ENCODE measurements around the gene MAPK11.

Gene MAPK11

DNA sequence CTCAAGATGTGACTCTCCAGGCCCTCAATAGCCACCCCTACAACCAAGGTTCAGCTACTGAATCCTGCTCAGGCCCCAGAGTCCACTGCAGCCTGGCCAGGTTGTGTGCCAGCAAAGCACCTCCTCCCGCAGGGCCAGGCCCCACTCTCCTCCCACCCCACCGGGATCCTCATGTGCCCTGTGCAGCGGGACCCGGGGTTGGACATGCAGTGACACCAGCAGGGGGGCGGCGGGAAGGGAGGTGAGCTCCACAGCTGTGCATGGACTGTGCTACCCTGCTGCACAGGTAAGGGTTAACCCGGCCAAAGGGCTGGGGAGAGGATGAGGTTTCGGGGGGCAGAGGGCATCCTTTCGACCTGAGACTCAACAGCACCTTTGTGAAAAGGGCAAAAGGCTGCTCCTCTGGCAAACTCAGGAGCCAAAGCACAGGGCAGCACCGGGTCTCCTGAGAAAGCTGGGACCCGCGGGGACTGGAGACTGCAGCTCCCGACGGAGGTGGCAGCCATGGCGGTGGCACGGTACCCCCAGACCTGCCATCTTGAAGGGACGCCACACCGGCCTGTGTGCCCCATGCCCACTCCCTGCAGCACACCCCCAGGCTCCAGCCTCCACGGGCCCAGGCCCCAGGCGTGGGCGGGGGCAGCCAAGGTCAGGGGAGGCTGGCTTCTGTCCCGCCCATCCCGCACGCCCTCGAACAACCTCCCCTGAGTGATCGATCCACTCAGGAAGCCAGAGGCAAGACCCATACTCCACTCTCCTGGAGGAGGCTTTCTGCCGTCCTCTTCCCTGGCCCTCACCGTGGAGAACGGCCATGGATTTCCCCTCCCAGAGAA, 26.7 kb upstream of the MAPK11 start:
- no peak for DNase-seq
- TF ChIP-seq POLR2A (IDR thresholded peaks at IDR 0.05; ENCODE audit: low read length) (no peak), GATA1 (IDR thresholded peaks at IDR 0.05; ENCODE audit: low read depth, low read length) (no peak)

DNA sequence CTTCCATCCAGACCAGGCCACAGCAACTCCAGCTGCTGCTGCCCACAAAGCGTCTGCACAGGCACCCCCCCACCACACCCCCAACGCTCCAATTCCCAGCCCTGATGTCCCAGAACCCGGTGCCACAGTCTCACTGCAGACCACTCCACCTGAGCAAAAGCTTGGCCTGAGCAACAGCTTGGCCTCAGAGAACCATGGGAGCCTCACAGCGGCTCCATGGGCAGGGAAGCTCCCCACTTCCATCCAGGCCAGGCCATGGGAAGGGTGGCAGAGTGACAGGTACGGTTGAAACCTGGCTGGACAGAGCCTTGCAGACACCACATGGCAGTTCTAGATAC, 24.1 kb upstream of the MAPK11 start:
- no peak for TF ChIP-seq GATA1 (IDR thresholded peaks at IDR 0.05; ENCODE audit: low read depth, low read length)
- TF ChIP-seq POLR2A (IDR thresholded peaks at IDR 0.05; ENCODE audit: low read length) = no peak
- DNase-seq = no peak

DNA sequence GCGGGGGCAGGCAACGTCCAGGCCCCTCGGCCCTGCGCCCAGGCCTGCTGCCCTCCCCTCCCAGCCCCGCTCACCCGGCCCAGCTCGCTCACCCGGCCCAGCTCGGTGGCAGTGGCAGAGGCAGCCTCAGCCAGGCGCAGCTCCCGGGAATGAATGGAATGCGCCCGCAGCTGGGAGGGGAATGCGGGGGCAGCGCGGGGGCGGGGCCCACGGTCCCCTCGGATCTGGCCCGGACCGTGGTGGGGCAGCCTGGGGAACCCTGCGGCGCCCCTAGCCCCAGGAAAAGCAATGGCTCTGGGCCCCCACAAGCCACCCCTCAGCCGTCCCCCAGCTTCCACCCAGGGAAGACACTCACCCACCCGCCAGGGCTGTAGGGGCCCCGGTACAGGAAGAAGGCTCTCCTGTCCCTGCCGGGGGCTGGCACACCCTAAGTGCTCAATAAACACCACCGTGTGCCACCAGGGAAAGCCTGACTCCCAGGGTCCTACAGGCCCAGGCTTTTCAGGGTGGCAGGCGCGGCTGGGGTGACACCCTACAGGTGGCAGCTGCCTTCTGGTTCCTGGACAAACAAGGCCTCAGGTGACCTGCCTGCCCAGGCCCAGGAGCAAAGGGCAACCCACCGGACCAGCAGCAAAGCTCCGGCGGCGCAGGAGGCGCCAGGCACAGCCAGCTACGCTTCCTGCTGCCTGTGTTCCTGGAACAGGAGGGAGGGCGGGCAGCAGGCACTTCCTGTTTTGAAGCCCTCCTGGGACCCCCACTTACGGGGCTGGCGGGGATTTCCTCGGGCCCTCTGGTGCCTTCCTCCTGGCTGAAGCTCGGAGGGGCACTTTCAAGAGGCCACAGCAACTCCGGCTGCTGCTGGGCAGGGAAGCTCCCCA, 23.5 kb upstream of the MAPK11 start:
- DNase-seq = no peak
- TF ChIP-seq POLR2A (IDR thresholded peaks at IDR 0.05; ENCODE audit: low read length) (no peak), GATA1 (IDR thresholded peaks at IDR 0.05; ENCODE audit: low read depth, low read length) (no peak)

DNA sequence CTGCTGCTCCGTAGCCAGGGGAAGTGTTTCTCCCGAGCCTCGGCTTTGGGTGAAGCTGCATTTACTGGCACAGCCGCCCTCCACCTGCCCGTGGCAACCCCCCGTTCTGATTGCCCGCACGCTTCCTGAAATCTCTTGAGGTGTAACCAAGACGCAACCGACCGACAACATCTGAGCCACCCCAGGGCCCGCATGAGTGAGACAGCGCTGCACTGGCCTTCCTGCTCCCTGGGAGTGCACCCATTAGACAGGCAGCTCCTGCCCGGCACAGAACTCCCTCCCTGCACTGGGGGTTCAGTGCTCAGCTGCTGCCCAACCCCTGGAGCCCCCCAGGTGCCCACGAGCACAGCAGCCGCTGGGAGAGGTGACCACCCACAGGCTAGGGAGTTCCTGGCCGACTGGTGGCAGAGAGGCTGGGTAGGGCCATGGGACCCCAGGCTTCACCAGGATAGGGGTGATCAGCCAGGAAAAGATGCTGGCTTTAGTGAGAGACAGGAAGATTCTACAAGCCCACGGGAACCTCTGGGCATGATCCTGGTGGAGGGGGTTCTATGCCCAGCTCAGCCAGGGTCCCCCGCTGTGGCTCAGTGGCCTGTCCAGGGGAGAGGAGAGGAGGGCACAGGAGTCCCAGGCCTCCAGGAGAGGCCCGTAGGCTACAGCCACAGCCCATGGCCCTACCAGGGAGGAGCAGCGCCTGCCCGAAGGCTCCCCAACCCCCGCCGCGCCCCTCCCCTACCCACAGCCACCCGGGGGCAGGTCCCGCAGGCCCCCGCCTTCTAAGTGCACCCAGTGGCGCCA, 22.7 kb upstream of the MAPK11 start:
- TF ChIP-seq POLR2A (IDR thresholded peaks at IDR 0.05; ENCODE audit: low read length) (no peak), GATA1 (IDR thresholded peaks at IDR 0.05; ENCODE audit: low read depth, low read length) (no peak)
- DNase-seq = no peak

DNA sequence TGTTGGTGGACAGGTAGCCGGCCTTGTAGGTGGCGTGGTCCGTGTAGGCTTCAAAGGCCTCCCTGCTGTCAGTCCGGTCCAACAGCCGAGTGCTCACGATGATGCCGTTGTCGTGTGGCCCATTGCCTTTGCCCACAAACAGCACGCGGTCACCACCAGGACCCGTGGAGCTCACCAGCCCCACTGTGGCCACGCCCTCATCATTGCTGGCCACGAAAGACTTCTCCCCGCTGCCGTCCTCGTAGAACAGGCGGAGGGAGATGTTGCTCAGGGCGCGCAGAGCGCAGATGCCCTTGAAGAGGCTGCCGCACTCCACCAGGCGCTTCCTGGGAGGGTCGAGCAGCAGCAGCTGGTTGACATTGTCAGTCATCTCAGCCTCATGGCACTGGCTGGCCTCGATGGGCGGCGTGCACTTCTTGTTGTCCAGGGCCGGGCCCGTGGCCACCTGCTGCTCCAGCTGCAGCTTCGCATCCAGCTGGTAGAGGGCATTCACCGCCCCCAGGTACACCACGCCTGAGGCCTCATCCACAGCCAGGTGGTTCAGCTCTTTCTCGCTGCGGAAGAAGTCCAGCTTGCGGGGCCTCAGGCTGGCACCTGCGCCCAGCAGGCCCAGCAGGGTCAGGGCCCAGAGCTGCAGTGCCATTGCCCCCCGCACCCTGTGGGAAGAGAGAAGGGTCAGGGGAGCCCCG, 19.9 kb upstream of the MAPK11 start:
- TF ChIP-seq GATA1 (IDR thresholded peaks at IDR 0.05; ENCODE audit: low read depth, low read length) (no peak), POLR2A (IDR thresholded peaks at IDR 0.05; ENCODE audit: low read length) (no peak)
- no peak for DNase-seq

DNA sequence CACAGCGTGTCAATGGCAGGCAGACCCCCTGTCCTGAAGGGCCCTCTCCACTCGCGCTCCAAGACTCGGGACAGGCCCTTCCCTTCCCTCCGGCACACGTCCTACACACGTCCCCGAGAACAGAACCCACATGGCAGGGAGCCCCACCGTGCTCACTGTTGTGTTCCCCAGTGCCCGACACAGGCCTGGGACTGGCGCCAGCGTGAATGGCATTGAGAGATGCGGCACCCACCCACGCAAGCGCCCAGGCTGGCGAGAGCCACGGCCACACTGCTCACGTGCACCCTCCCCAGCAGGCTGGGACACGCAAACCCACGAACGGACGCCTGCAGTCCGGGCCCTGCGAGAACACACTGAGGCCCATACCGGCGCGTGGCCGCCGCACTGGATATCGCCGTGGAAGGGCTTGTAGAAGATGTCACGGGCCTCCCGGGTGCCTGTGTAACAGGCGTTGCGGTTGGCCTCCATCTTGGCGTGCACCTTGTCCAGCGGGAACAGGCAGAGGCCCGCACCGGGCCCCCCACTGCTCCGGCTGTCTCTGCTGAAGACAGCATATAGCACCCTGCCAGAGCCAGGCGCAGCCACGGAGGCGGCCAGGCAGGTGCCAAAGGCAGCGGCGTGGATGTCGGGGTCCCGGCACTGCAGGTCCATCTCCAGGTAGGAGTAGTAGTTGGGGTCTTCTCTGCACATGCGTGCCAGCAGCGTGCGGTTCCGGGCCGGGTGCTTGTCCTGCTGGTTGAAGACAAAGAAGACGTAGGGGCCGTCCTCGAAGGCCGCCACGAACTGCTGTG, 19.2 kb upstream of the MAPK11 start:
- TF ChIP-seq GATA1 (IDR thresholded peaks at IDR 0.05; ENCODE audit: low read depth, low read length) (no peak), POLR2A (IDR thresholded peaks at IDR 0.05; ENCODE audit: low read length) (no peak)

DNA sequence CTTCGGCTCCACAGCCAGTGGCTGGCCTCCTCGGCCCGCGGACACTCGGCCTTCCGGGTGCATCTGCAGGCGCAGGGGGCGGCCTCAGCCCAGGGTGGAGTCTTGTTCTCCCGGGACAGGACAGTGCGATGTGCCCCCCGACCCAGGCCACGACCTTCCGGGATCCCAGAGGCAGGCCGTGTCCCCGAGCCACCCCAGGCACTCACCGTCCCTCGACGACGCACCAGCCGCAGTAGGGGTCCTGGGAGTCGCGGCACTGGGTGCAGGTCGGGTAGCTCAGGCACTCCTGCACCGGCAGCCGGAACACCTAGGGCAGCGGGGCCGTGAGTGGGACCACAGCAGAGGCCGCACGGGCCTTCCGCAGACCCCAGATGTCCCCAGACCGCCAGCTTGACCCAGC, 17.6 kb upstream of the MAPK11 start:
- no peak for DNase-seq
- TF ChIP-seq GATA1 (IDR thresholded peaks at IDR 0.05; ENCODE audit: low read depth, low read length) = no peak
- TF ChIP-seq POLR2A (IDR thresholded peaks at IDR 0.05; ENCODE audit: low read length) = no peak

More for the DNA sequence above, 19.2 kb upstream of the MAPK11 start:
- no peak for DNase-seq

DNA sequence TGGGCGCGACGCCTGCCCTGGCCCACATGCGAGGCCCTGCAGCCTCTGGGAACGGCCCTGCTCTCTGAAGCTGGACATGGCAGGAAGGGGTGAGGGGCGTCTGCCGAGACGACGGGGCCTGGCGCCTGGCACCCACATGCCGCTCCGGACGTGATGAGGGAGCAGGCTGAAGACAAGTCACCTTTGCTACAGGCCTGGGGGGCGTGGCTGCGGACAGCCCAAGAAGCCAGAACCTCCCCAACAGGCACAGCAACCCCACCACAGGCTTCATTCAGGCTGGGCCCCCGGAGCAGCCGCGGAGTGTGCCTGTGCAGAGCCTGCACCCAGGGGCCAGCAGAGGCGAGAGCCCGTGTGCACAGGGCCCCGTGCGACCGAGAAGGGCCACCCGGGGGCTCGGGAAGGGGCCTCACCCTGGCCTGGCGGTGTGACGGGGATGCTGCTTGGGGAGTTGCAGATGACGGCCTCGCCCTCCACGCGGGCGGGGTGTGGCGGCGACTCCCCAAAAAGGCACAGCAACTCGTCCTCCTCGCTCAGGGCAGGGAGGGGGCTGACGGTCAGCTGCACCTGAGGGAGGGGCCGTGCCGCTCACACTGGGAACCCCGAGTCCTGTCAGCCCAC, 16.6 kb upstream of the MAPK11 start:
- TF ChIP-seq GATA1 (IDR thresholded peaks at IDR 0.05; ENCODE audit: low read depth, low read length) (no peak), POLR2A (IDR thresholded peaks at IDR 0.05; ENCODE audit: low read length) (no peak)

DNA sequence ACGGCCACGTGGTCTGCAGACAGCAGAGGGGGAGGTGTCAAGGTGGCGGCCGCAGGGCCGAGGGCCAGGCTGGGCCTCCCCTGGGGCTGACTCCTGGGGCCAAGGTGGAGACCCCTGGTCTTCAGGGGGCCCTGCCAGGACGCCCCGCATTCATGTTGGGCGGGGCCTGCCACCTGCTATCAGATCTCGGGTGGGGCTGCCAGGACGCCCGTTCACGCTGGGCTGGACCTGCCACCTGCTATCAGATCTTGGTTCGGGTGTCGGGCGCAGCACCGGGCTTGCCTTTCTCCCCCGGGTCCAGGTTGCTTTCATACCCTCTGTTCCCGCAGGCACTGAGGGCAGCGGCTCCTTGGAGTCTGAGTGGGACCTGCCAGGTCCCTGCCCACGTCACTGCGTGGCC, 16.1 kb upstream of the MAPK11 start:
- TF ChIP-seq POLR2A (IDR thresholded peaks at IDR 0.05; ENCODE audit: low read length) (no peak), GATA1 (IDR thresholded peaks at IDR 0.05; ENCODE audit: low read depth, low read length) (no peak)
- DNase-seq = no peak

More for the DNA sequence above, 16.6 kb upstream of the MAPK11 start:
- DNase-seq = no peak

DNA sequence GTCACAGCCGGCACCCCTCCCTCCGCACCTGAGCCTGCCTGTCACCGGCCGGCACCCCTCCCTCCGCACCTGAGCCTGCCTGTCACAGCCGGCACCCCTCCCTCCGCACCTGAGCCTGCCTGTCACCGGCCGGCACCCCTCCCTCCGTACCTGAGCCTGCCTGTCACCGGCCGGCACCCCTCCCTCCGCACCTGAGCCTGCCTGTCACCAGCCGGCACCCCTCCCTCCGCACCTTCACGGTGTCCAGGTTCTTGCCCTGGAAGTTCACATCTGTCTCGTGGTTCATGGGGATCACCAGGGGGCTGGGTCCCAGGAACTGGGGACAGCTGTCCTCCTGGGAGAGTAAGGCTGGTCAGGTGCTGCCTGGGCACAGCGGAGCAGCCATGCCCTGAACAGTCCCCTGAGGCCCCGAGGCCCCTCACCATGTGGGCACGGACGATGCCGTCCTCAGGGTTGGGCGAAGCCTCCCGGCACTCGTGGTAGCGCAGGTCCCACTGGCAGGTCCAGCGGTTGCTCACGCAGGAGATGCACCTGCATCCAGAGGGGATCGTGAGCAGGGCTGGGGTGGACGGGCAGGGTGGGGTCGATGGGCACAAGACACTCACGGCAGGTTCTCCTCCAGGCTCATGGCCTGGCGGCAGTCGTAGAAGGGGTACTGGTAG, 15.5 kb upstream of the MAPK11 start:
- no peak for DNase-seq
- TF ChIP-seq POLR2A (IDR thresholded peaks at IDR 0.05; ENCODE audit: low read length) (no peak), GATA1 (IDR thresholded peaks at IDR 0.05; ENCODE audit: low read depth, low read length) (no peak)

DNA sequence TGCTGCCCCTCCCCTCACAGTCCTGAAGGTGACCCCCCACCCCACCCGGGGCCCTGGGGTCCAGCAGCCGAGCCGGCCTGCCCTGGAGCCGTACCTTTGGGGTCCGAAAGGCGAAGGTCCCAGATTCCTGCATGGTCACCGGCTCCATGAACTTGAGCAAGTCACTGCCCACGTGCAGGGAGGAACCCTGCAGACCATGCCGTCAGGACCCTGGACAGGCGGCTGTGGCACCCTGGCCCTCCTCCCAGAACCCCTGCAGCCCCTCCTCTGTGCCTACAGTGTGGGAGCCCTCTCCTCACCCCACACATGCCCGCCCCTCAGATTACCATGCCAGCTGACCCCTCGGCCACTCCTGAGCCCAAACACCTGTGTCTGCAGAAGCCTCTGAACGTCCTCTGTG, 14.3 kb upstream of the MAPK11 start:
- no peak for DNase-seq
- TF ChIP-seq POLR2A (IDR thresholded peaks at IDR 0.05; ENCODE audit: low read length) (no peak), GATA1 (IDR thresholded peaks at IDR 0.05; ENCODE audit: low read depth, low read length) (no peak)

DNA sequence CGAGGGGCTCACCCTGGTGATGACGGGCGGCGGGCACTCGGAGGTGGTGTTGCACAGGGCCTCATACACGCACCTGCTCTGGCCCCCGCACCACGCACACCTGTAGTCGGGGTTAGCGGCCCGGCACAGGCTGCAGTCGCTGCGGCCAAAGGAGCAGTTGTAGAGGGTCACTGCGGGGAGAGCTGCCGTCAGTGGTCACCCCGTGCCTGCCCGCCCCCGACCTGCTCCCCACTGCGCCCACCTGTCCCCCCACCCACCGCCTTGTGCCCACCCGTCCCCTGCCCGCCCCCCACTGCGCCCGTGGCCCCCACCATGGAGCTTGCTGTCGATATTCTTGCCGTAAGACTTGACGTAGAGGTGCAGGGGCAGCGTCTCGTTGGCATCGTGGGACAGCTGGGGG, 13.6 kb upstream of the MAPK11 start:
- no peak for DNase-seq
- TF ChIP-seq GATA1 (IDR thresholded peaks at IDR 0.05; ENCODE audit: low read depth, low read length) (no peak), POLR2A (IDR thresholded peaks at IDR 0.05; ENCODE audit: low read length) (no peak)
